OCI-LY3 (cell line): ENCODE measurements around the gene CACNA1B.

ENCODE experiments used
- EZH2phosphoT487 ChIP-seq: fragments of 200-600 bp; shearing (Covaris generic); IDR thresholded peaks from 2 replicates; pipeline ENCODE4 v1.6.1; 2018; ENCODE audit warnings: antibody characterized with exemption, mixed run types, low read depth
- TF ChIP-seq, protein P1 (sequence below): fragments of 200-600, 300-600 bp; sonication (generic); IDR thresholded peaks from 2 replicates; pipeline ENCODE4 v1.5.1; 2014; ENCODE audit warnings: antibody characterized with exemption, low read length, low read depth

DNA sequence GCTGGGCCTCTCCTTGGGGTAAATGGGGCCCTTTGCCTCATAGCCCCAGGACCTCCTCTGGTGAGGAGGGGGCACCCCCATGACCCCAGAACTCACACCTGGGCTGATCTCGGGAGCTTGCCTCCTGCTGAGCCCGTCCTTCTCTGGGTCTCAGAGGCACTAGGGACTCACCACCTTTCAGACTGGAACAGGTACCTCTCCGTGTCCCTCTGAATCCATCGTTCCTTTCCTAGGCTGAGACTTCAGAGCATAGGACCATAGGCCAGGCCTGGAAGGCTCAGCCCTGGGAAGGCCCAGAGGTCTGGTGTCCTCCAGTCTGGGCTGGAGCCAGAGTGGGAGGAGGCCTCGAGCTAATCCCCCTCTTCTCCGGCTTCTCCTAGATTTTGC, 97.9 kb downstream of the CACNA1B start:
- TF ChIP-seq, protein P1, sequence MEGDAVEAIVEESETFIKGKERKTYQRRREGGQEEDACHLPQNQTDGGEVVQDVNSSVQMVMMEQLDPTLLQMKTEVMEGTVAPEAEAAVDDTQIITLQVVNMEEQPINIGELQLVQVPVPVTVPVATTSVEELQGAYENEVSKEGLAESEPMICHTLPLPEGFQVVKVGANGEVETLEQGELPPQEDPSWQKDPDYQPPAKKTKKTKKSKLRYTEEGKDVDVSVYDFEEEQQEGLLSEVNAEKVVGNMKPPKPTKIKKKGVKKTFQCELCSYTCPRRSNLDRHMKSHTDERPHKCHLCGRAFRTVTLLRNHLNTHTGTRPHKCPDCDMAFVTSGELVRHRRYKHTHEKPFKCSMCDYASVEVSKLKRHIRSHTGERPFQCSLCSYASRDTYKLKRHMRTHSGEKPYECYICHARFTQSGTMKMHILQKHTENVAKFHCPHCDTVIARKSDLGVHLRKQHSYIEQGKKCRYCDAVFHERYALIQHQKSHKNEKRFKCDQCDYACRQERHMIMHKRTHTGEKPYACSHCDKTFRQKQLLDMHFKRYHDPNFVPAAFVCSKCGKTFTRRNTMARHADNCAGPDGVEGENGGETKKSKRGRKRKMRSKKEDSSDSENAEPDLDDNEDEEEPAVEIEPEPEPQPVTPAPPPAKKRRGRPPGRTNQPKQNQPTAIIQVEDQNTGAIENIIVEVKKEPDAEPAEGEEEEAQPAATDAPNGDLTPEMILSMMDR: no peak
- no peak for TF ChIP-seq EZH2phosphoT487
